SK-N-MC (cell line): Measurements from ENCODE around the gene DLGAP4.

ENCODE experiments used
- EZH2 ChIP-seq: fragments of 200-600 bp; sonication (generic); IDR thresholded peaks from one replicate; pipeline ENCODE4 v1.6.1; 2017; ENCODE audit warnings: antibody characterized with exemption
- FOXP2 ChIP-seq: optimal IDR thresholded peaks from 2 replicates; pipeline ENCODE3; 2011; ENCODE audit warnings: mild to moderate bottlenecking, moderate library complexity; ENCODE audit not compliant: insufficient read depth; ENCODE audit errors: extremely low read length, control extremely low read depth
- POLR2AphosphoS5 ChIP-seq: IDR thresholded peaks from 2 replicates; pipeline ENCODE4 v1.6.1; 2012; ENCODE audit warnings: mild to moderate bottlenecking, low read depth, low read length, borderline replicate concordance

DNA sequence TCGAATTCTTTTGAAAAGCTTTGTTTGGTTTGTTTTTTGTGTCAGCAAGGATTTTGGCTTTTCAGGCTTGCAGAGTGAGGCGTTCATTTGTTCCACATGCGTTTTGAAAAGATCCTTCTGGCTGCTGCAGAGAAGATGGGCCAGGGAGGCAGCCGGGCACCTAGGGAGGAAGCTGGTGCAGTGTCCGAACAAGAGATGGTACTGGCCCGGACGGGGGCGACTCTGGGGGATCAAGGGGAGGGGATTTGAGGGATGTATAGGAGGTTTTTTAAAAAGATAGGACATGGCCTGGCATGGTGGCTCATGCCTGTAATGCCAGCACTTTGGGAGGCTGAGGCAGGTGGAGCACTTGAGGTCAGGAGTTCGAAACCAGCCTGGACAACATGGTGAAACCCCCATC lies 55.3 kb downstream of the DLGAP4 start:
- TF ChIP-seq EZH2 (no peak), POLR2AphosphoS5 (no peak), FOXP2 (no peak)
